Sciatic nerve (tissue), 2 donors: ENCODE data around the gene NPAS1. TPM values are rescaled to one million over a fixed set of nuclear protein-coding genes. Genes with fewer than 3 reads are reported as not detected.

Experiments used
- ATAC-seq: fragments of 200-7000 bp; cut with Tn5 transposase; one replicate; pipeline ENCODE4 v1.9.1; 2020; ENCODE audit warnings: mild to moderate bottlenecking, moderate library complexity
- DNase-seq: peaks from one replicate; pipeline ENCODE4 v3.0.0-alpha.2; 2020; ENCODE audit warnings: low spot score
- intact Hi-C: fragments of 100-400 bp; cut with DNase I; formaldehyde crosslinking; loops from one replicate; pipeline ENCODE4 v1.14.2; 2022
- total RNA-seq: library from RNA; stranded (reverse); fragmentation: NEBNext Ultra II Directional; extraction: Animal tissue kit (Norgen Biotek cat#: 25700); gene quantifications from one replicate; pipeline ENCODE4 v1.2.1, GENCODE V29; 2021
- donor health status: DM: no; HTN: no; CAD: no.
- donor health status: DM: no; HTN: no; CAD: no.

Gene NPAS1, protein sequence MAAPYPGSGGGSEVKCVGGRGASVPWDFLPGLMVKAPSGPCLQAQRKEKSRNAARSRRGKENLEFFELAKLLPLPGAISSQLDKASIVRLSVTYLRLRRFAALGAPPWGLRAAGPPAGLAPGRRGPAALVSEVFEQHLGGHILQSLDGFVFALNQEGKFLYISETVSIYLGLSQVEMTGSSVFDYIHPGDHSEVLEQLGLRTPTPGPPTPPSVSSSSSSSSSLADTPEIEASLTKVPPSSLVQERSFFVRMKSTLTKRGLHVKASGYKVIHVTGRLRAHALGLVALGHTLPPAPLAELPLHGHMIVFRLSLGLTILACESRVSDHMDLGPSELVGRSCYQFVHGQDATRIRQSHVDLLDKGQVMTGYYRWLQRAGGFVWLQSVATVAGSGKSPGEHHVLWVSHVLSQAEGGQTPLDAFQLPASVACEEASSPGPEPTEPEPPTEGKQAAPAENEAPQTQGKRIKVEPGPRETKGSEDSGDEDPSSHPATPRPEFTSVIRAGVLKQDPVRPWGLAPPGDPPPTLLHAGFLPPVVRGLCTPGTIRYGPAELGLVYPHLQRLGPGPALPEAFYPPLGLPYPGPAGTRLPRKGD
- total RNA-seq = 0.89 TPM

DNA sequence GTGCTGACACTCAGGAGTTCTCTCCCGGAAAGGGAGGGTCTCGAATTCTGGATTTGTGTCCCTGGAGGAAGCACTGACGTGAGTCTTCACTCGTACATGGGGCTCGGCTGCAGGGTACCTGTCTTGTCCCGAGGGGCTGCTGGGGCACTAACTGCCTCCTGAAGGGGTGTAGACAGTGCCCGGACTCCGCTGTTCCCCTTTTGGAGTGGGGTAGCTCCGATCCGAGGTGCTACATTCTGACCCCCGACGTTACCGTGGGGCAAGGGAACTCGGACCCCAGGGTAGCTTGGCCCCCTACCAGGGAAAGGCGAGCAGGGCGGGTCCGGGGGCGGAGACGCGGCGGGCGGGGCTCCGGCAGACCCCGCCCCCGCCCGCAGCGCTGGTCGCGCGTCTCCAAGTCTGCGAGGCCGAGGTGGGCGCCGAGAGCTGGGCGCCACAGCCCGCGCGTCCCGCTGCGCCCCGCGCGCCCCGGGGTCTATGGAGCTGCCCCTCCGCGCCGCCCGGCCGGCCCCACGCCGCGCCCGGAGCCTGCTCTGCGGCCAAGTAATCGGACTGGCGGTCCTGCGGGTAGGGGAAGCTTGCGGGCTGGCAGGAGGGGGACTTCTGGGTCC is at the start of gene NPAS1:
Gene NPAS1 (plus strand): TSS at position 407 of the 611 bp plus-strand sequence. CDS start 1,211 bp downstream, outside the sequence.
- intact Hi-C loops = no loop called here
- no peak for ATAC-seq
- DNase-seq = no peak

DNA sequence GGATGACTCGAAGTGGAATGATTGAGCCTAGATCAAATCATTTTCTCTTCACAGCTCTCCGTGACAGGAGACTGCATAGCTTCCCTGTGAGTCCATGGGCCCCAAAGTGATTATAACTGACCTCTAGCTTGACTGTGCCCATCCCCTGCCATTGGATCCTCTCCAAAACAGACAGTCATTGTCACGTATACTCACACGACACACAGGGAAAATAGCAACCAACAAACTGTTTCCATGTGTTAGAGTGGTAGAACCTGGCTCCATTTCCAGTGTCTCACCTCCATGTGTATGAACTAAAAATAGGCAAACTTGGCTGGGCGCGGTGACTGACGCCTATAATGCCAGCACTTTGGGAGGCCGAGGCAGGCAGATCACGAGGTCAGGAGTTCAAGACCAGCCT is 48.8 kb upstream of the NPAS1 start:
- ATAC-seq = no peak
- intact Hi-C loops = no loop called here
- DNase-seq = no peak

GRCh38 chr19:46972311-46972710 is 47.3 kb upstream of the NPAS1 start:
- DNase-seq (no peak), ATAC-seq (peak; percentile 50)
- intact Hi-C loops = no loop called here

DNA sequence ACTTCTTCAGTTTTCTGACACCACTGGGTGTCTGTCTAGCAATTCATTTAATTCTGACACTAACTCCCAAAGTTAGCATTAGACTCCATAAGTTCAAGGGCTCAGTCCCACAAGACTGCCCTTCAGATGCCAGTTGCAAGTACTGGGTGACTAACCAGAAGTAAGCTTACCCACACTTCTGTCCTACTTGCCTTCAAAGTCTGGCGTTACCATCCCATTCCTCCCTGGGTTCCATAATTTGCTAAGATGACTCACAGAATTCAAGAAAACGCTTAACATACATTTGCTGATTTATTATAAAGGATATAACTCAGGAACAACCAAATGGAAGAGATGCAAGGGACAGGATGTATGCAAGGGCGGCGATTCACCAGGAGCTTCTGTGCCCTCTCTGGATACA is 45.5 kb upstream of the NPAS1 start:
- DNase-seq (no peak), ATAC-seq (no peak)
- intact Hi-C loops = no loop called here

GRCh38 chr19:46975011-46975924 is 44.4 kb upstream of the NPAS1 start:
- intact Hi-C loops = no loop called here
- ATAC-seq = no peak
- no peak for DNase-seq

- DNase-seq (peak; percentile 92), ATAC-seq (peak; percentile 89)
- intact Hi-C loops = no loop called here
These were observed 43.5 kb upstream of the NPAS1 start for GRCh38 chr19:46975925-46976782.

GRCh38 chr19:46976845-46977320 is 42.8 kb upstream of the NPAS1 start:
- peak; percentile 52 for ATAC-seq
- intact Hi-C loops = no loop called here
- DNase-seq = no peak

GRCh38 chr19:46977548-46977947 is 42.1 kb upstream of the NPAS1 start:
- intact Hi-C loops = no loop called here
- no peak for ATAC-seq
- DNase-seq = no peak

- no peak for ATAC-seq
- intact Hi-C loops = no loop called here
- DNase-seq = no peak
These were observed 41.3 kb upstream of the NPAS1 start for GRCh38 chr19:46978171-46978869.

GRCh38 chr19:46979126-46980105 is 40.2 kb upstream of the NPAS1 start:
- intact Hi-C loops = no loop called here
- DNase-seq = no peak
- ATAC-seq = no peak

GRCh38 chr19:46980761-46981160 is 38.9 kb upstream of the NPAS1 start:
- ATAC-seq = no peak

DNA sequence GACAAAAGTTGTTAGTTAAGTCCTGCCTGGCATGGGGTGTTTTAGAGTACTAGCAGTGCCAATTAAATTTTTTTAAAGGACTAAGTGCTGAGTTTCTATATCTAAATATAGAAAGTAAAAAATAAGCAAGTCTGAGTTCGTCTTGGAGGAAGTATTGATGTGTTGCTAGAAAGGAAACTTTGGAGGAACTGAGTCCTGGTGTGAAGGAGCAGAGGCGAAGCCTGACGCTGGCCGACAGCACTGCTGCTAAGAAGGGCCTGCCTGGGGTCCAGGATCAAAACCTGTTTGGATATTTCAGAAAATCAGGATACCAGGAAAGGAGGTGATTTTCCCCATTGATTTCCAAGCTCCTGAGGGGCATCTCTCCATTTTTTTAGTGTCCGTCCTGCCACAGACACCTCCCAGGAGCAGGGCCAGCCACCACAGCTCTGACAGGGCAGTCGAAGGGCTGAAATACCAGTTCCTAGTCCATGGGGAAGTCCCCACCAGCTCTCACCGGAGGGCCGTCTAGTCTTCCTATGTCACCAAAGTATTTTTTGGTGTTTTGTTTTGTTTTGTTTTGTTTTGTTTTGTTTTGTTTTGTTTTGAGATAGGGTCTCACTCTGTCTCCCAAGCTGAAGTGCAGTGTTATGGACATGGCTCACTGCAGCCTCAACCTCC is 38.2 kb upstream of the NPAS1 start:
- DNase-seq = no peak
- intact Hi-C loops = no loop called here
- no peak for ATAC-seq

More at GRCh38 chr19:46980761-46981160, 38.9 kb upstream of the NPAS1 start:
- intact Hi-C loops = no loop called here
- no peak for DNase-seq

DNA sequence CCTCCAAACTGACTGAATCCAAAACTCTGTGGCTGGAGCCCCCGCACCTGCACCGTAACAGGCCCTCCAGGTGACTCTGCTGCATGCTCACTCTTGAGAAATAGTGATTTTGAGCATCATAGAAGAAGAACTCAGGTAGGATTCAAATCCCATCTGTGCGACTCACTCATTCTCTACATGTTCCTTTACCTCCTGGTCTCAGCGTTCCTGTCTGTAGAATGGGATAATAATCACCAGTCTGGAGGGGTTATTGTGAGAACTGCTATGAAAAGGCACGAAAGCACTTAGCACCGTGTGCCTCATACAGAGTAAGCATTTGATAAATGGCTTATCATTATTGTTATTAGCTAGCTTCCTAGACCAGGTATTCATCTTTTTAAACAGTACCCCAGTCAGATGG is 36.5 kb upstream of the NPAS1 start:
- intact Hi-C loops = no loop called here
- DNase-seq (no peak), ATAC-seq (no peak)

- no peak for DNase-seq
- ATAC-seq = peak; percentile 35
- intact Hi-C loops = no loop called here
These were observed 35.3 kb upstream of the NPAS1 start for GRCh38 chr19:46984077-46985010.
